ENCODE measurements around the gene TRMU.

DNA sequence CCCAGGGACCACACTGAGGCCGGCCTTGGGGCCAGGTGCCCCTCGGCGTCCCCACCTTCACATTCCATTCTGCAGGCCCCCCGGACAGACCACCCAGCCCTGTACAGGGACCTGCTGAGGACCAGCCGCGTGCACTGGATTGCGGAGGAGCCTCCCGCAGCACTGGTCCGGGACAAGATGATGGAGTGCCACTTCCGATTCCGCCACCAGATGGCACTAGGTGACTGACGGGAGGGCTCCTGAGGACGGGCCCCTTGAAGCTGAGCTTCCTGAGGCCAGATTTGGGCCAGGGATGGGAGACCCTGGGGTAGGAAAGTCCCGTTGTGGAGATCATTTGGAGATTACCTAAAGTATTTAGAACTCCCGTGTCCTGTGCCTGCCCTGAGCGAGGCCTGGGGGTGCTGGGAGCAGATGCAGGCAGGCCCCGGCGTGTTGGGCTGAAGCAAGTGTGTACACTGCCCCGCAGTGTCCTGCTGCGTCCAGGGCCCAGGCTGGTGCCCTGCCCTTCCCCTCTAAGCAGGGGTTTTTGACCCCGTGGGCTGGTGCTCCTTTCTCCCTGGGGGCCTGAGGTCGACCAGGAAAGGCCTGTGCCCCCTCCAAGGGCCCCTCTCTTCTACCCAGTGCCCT, 20.0 kb downstream of the TRMU start:
- TF ChIP-seq CTCF (conservative IDR thresholded peaks at IDR 0.05; ENCODE audit: low read depth, low read length) (peak; percentile 68), POLR2A (IDR thresholded peaks at IDR 0.05; ENCODE audit: low read depth, low read length) (no peak), MAFK (IDR thresholded peaks at IDR 0.05; ENCODE audit: low read depth, low read length) (no peak), MAZ (IDR thresholded peaks at IDR 0.05; ENCODE audit: borderline replicate concordance, low read depth, low read length) (no peak), CHD1 (IDR thresholded peaks at IDR 0.05; ENCODE audit: low read depth, low read length) (no peak), CEBPB (IDR thresholded peaks at IDR 0.05; ENCODE audit: low read depth, low read length) (no peak), RAD21 (IDR thresholded peaks at IDR 0.05; ENCODE audit: low read length) (peak; percentile 79), USF2 (IDR thresholded peaks at IDR 0.05; ENCODE audit: low read depth, low read length) (no peak), SMC3 (IDR thresholded peaks at IDR 0.05; ENCODE audit: low read depth, low read length) (peak; percentile 77), ELK1 (IDR thresholded peaks at IDR 0.05; ENCODE audit: borderline replicate concordance, low read depth, low read length) (no peak), BHLHE40 (IDR thresholded peaks at IDR 0.05; ENCODE audit: low read depth, low read length) (no peak)
